GM18498 (cell line): Measurements from ENCODE around the gene NT5C2.
A peak's percentile ranks its signal among the peaks of the same experiment; 100 is the strongest.
"Not testable (repeated sequence)": the region's sequence is repeated elsewhere in the genome, so short reads cannot be mapped to it uniquely, and the experiment has no call there.

ENCODE experiments used
- ATAC-seq: cut with Tn5 transposase; IDR thresholded peaks from one replicate; pipeline ENCODE4 v1.9.1; 2021; ENCODE audit warnings: mild to moderate bottlenecking, moderate library complexity; ENCODE audit not compliant: unreplicated experiment

Gene NT5C2

GRCh38 chr10:103193107-103193819 is at the start of gene NT5C2:
NT5C2 (minus strand) TSS chr10:103193272; CDS start chr10:103174958, 18,314 bp downstream.
- ATAC-seq = peak; percentile 80

GRCh38 chr10:103241262-103242011 is 48.4 kb upstream of the NT5C2 start:
- ATAC-seq = no peak

GRCh38 chr10:103238506-103239252 is 45.6 kb upstream of the NT5C2 start:
- no peak for ATAC-seq

- no peak for ATAC-seq
Measured at GRCh38 chr10:103235775-103236174, 42.7 kb upstream of the NT5C2 start.

GRCh38 chr10:103232772-103233488 is 39.9 kb upstream of the NT5C2 start:
- no peak for ATAC-seq

GRCh38 chr10:103232131-103232673 is 39.1 kb upstream of the NT5C2 start:
- ATAC-seq = no peak

GRCh38 chr10:103231047-103231551 is 38.0 kb upstream of the NT5C2 start:
- ATAC-seq = no peak

- no peak for ATAC-seq
Measured at GRCh38 chr10:103227416-103227815, 34.3 kb upstream of the NT5C2 start.

- no peak for ATAC-seq
Measured at GRCh38 chr10:103225939-103226338, 32.9 kb upstream of the NT5C2 start.

GRCh38 chr10:103224721-103225120 is 31.6 kb upstream of the NT5C2 start:
- ATAC-seq = not testable (repeated sequence)

- ATAC-seq = no peak
Measured at GRCh38 chr10:103224133-103224532, 31.1 kb upstream of the NT5C2 start.

GRCh38 chr10:103216362-103216761 is 23.3 kb upstream of the NT5C2 start:
- not testable (repeated sequence) for ATAC-seq

GRCh38 chr10:103215601-103216000 is 22.5 kb upstream of the NT5C2 start:
- no peak for ATAC-seq

- not testable (repeated sequence) for ATAC-seq
Measured at GRCh38 chr10:103210262-103210661, 17.2 kb upstream of the NT5C2 start.

- not testable (repeated sequence) for ATAC-seq
Measured at GRCh38 chr10:103207643-103208042, 14.6 kb upstream of the NT5C2 start.

- no peak for ATAC-seq
Measured at GRCh38 chr10:103207141-103207540, 14.1 kb upstream of the NT5C2 start.

- not testable (repeated sequence) for ATAC-seq
Measured at GRCh38 chr10:103206715-103207114, 13.6 kb upstream of the NT5C2 start.

GRCh38 chr10:103205401-103205800 is 12.3 kb upstream of the NT5C2 start:
- ATAC-seq = not testable (repeated sequence)

GRCh38 chr10:103204353-103205255 is 11.5 kb upstream of the NT5C2 start:
- ATAC-seq = no peak
